ENCODE measurements around the gene PRM2. TPM values are rescaled to one million over a fixed set of nuclear protein-coding genes. Genes with fewer than 3 reads are reported as not detected.

The PRM2 gene
- total RNA-seq, 1 donor from 2014 or later = not detected

- H3K9me3 Mint-ChIP-seq (ENCODE audit: unreplicated experiment) = no peaks in the 10 kb centered on the region
- H3K27ac Mint-ChIP-seq (ENCODE audit: unreplicated experiment) = no peak overlapping the region
- H3K4me3 Mint-ChIP-seq (ENCODE audit: unreplicated experiment) = no peak overlapping the region
- no peak for DNase-seq (ENCODE audit: extremely low spot score, unreplicated experiment)
- peaks cover 5% of the 10 kb centered on the region for H3K27me3 Mint-ChIP-seq (ENCODE audit: unreplicated experiment)
- H3K36me3 Mint-ChIP-seq (ENCODE audit: unreplicated experiment) = no peaks in the 10 kb centered on the region
- H3K4me1 Mint-ChIP-seq (ENCODE audit: unreplicated experiment) = peaks cover 16% of the 10 kb centered on the region
- TF ChIP-seq, protein P1, sequence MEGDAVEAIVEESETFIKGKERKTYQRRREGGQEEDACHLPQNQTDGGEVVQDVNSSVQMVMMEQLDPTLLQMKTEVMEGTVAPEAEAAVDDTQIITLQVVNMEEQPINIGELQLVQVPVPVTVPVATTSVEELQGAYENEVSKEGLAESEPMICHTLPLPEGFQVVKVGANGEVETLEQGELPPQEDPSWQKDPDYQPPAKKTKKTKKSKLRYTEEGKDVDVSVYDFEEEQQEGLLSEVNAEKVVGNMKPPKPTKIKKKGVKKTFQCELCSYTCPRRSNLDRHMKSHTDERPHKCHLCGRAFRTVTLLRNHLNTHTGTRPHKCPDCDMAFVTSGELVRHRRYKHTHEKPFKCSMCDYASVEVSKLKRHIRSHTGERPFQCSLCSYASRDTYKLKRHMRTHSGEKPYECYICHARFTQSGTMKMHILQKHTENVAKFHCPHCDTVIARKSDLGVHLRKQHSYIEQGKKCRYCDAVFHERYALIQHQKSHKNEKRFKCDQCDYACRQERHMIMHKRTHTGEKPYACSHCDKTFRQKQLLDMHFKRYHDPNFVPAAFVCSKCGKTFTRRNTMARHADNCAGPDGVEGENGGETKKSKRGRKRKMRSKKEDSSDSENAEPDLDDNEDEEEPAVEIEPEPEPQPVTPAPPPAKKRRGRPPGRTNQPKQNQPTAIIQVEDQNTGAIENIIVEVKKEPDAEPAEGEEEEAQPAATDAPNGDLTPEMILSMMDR (IDR thresholded peaks at IDR 0.05) = no peak
Measured at GRCh38 chr16:11262915-11263314, 13.4 kb downstream of the PRM2 start.

GRCh38 chr16:11260596-11260966, 15.7 kb downstream of the PRM2 start:
- H3K9me3 Mint-ChIP-seq (ENCODE audit: unreplicated experiment) = no peaks in the 10 kb centered on the region
- peaks cover 5% of the 10 kb centered on the region for H3K27me3 Mint-ChIP-seq (ENCODE audit: unreplicated experiment)
- DNase-seq (ENCODE audit: extremely low spot score, unreplicated experiment) = no peak
- TF ChIP-seq, protein P1 (IDR thresholded peaks at IDR 0.05) = no peak
- no peak overlapping the region for H3K4me3 Mint-ChIP-seq (ENCODE audit: unreplicated experiment)
- H3K4me1 Mint-ChIP-seq (ENCODE audit: unreplicated experiment) = peaks cover 23% of the 10 kb centered on the region
- H3K27ac Mint-ChIP-seq (ENCODE audit: unreplicated experiment) = no peak overlapping the region
- no peaks in the 10 kb centered on the region for H3K36me3 Mint-ChIP-seq (ENCODE audit: unreplicated experiment)

GRCh38 chr16:11259655-11260595, 16.4 kb downstream of the PRM2 start:
- TF ChIP-seq, protein P1 (IDR thresholded peaks at IDR 0.05) = no peak
- Mint-ChIP-seq H3K36me3 (ENCODE audit: unreplicated experiment) (no peaks in the 10 kb centered on the region), H3K4me3 (ENCODE audit: unreplicated experiment) (no peak overlapping the region), H3K27ac (ENCODE audit: unreplicated experiment) (no peak overlapping the region), H3K27me3 (ENCODE audit: unreplicated experiment) (peaks cover 5% of the 10 kb centered on the region), H3K4me1 (ENCODE audit: unreplicated experiment) (peaks cover 23% of the 10 kb centered on the region), H3K9me3 (ENCODE audit: unreplicated experiment) (no peaks in the 10 kb centered on the region)
- no peak for DNase-seq (ENCODE audit: extremely low spot score, unreplicated experiment)

DNA sequence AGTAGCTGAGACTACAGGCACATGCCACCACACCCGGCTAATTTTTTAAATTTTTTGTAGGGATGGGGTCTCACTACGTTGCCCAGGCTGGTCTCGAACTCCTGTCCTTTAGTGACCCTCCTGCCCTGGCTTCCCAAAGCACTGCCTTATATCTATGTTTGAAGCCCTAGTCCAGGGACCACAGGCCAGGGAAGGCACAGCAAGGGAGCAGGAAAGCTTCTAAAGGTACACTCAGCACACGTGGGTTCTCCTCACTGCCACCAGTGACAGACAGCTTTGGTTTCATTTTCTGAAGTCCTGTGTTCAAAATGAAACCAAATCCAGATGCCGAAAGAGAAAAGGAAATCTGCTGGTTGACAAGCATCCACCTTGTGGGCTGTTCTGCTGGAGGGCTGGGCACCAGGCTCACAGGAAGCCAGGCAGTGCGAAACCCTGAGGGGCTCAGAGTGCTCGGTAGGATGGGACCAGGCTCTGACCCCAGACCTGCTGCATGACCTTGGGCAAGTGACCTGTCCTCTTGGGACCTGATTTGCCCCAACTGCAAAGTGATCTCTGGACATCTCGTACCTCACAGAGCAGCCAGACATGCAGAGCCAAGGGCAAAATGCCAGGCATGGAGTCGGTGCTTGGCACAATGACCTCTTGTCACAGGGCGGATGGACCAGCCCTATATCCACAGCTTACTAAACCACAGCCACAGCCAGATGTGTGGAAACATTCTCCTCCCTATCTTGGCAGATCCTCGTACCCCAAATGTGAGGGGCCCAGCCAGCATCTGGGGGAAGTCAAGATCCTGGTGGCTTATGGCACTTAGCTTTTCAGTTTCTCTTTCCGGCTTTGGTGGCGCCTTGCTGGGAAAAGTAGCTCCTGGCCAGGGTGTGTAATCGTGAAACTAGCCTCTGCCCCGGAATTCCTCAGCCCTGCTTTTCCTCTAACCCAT, 17.5 kb downstream of the PRM2 start:
- Mint-ChIP-seq H3K4me1 (ENCODE audit: unreplicated experiment) (peaks cover 30% of the 10 kb centered on the region), H3K36me3 (ENCODE audit: unreplicated experiment) (no peaks in the 10 kb centered on the region), H3K4me3 (ENCODE audit: unreplicated experiment) (no peak overlapping the region), H3K27ac (ENCODE audit: unreplicated experiment) (no peak overlapping the region), H3K9me3 (ENCODE audit: unreplicated experiment) (no peaks in the 10 kb centered on the region), H3K27me3 (ENCODE audit: unreplicated experiment) (peaks cover 4% of the 10 kb centered on the region)
- TF ChIP-seq, protein P1 (IDR thresholded peaks at IDR 0.05) = no peak
- DNase-seq (ENCODE audit: extremely low spot score, unreplicated experiment) = no peak

Data from osteocyte (in vitro differentiated cells).